Smooth muscle cell of the coronary artery (primary cell): ENCODE measurements around the gene OLFML2A. TPM values are rescaled to one million over a fixed set of nuclear protein-coding genes. Genes with fewer than 3 reads are reported as not detected.

ENCODE experiments used
- total RNA-seq: library from RNA; depleted of rRNA; stranded (reverse); fragments of >200 nt; gene quantifications from 2 replicates; pipeline ENCODE4 v1.2.3, GENCODE V29; 2014; ENCODE audit warnings: low replicate concordance

Gene OLFML2A
- total RNA-seq = 0.98 and 6.2 TPM in 2 replicates

GRCh38 chr9:124776954-124777648 is at the start of gene OLFML2A:
TSS of gene OLFML2A (plus strand) at chr9:124777133. CDS start at chr9:124777271, 138 bp downstream.

DNA sequence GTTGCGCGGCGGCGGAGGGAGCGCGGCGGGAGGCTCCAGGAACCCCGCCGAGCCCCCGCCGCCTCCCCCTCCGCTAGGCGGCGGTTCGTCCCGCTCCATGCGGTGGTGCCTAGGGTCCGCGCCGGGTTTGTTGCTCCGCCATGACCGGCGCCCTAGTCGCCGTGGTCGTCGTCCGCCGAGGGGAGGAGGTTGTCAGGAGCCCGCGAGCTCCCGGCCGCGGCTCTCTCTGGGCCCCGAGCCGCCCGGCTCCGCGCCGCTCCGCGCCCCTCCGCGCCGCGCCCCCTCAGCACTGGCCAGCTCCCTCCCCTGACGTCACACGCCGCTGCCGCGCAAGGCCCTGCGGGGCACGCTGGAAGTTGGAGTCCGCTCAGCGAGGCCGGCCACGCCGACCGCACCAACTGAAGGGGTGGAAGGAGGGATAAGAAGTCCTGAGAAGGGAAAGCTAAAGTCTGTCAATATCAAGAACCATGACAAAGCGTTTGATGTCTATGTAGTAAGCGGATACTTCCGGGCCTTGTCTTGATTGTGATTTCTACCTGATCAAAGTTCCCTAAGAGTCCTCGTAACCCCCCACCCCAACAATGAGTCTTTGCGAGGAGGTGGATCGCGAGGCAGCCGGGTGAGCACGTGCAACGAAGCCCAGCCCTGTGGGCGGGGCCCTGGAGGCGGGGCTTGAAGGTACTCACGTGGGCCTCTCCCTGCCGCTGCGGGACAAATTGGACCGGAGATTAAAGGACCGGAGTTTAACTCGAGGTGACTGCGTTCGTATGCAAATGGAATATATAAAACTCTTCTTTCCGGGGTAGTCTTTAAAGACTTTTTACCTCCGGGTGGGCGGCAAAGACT is 5.7 kb upstream of the OLFML2A start, which contains the start of gene NR6A1:
Gene NR6A1, minus strand, starts transcription at position 291 of the 846 bp plus-strand sequence.

DNA sequence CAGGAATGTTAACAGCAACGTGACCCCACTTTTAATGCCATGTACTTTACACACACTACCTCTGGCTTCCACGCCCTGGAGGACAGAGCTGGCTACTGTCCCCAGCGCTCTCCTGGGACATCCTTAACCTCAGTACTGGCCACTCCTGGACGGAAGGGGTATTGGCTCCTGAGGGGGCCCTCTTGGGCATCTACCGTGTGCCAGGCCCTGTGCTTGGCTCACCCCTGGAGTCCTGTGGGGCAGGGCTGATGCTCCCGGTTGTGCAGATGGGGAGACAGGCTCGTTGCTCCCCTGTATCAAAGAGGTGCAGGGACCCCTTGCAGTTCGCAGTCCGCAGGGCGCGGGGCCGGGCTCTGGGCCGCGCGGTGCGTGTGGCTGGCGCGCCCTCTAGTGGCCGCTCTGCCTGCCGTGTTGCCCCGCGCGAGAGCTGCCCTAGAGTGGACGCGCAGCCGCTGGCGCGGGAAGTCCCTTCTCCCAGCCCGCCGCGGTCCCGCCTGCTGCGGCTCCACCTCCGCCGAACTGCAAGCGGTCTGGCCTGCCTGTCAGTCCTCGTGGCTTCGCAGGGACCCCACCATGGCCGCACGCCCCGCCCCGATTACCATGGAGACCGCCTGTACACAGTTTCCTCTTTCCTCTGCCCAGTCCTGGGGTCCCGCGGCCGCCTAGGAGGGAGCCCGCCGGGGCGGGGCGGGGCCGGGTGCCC is 76.0 kb downstream of the OLFML2A start, which contains the start of gene WDR38:
Gene WDR38, plus strand, starts transcription at position 632 of the 703 bp plus-strand sequence. CDS start 72 bp downstream, outside the sequence.

GRCh38 chr9:124861342-124862229 is 84.7 kb downstream of the OLFML2A start, which contains the start of the genes ARPC5L and RPL35:
TSS of gene ARPC5L (plus strand) at chr9:124862130. CDS start at chr9:124869291, 7,161 bp downstream.
TSS of gene RPL35 (minus strand) at chr9:124861957. CDS start at chr9:124861912, 45 bp downstream.

Other genes with a start within 250 kb of the OLFML2A start
- 0.35 and 0.45 TPM in 2 replicates for gene NR6A1, start 5.8 kb upstream of the OLFML2A start, total RNA-seq
- gene WDR38, start 76.3 kb downstream of the OLFML2A start, total RNA-seq = not detected in 2 replicates
- 3,385 and 4,079 TPM in 2 replicates for gene RPL35, start 84.8 kb downstream of the OLFML2A start, total RNA-seq
- gene ARPC5L, start 85.0 kb downstream of the OLFML2A start, total RNA-seq = 9.6 and 15.6 TPM in 2 replicates
- gene GOLGA1, start 163.9 kb downstream of the OLFML2A start, total RNA-seq = 3.4 and 9.8 TPM in 2 replicates